Measurements from ENCODE around the gene CADM4. TPM values are rescaled to one million over a fixed set of nuclear protein-coding genes. Genes with fewer than 3 reads are reported as not detected.
"Not testable (repeated sequence)": the region's sequence is repeated elsewhere in the genome, so short reads cannot be mapped to it uniquely, and the experiment has no call there.

Gene CADM4
- total RNA-seq, 2 donors from 2014 or later, result 0.40 to 0.91 TPM

- not testable (repeated sequence) for H3K9me3 ChIP-seq (ENCODE audit: control insufficient read depth, low read length, poor library complexity, severe bottlenecking); H3K36me3 Mint-ChIP-seq (ENCODE audit: low read depth); ATAC-seq; H3K4me3 Mint-ChIP-seq; DNase-seq; H3K27ac Mint-ChIP-seq
- H3K27me3 Mint-ChIP-seq, result peaks cover 31% of the 10 kb centered on the region
- peaks cover 12% of the 10 kb centered on the region for H3K4me1 Mint-ChIP-seq
Measured at GRCh38 chr19:43635561-43635940, 4.1 kb downstream of the CADM4 start.

GRCh38 chr19:43634872-43635560, 4.6 kb downstream of the CADM4 start:
- H3K4me3 Mint-ChIP-seq, result no peak overlapping the region
- no peaks in the 10 kb centered on the region for H3K9me3 ChIP-seq (ENCODE audit: control insufficient read depth, low read length, poor library complexity, severe bottlenecking)
- ATAC-seq (no peak), DNase-seq (no peak)
- peaks cover 31% of the 10 kb centered on the region for H3K27me3 Mint-ChIP-seq
- H3K36me3 Mint-ChIP-seq (ENCODE audit: low read depth), result peaks cover 8% of the 10 kb centered on the region
- H3K27ac Mint-ChIP-seq, result no peak overlapping the region
- peaks cover 10% of the 10 kb centered on the region for H3K4me1 Mint-ChIP-seq

- ATAC-seq (no peak), DNase-seq (no peak)
- peaks cover 10% of the 10 kb centered on the region for H3K4me1 Mint-ChIP-seq
- H3K4me3 Mint-ChIP-seq, result no peak overlapping the region
- peaks cover 8% of the 10 kb centered on the region for H3K36me3 Mint-ChIP-seq (ENCODE audit: low read depth)
- peaks cover 31% of the 10 kb centered on the region for H3K27me3 Mint-ChIP-seq
- H3K27ac Mint-ChIP-seq, result no peak overlapping the region
- H3K9me3 ChIP-seq (ENCODE audit: control insufficient read depth, low read length, poor library complexity, severe bottlenecking), result no peaks in the 10 kb centered on the region
Measured at GRCh38 chr19:43634506-43634871, 5.2 kb downstream of the CADM4 start.

- H3K27ac Mint-ChIP-seq, result no peak overlapping the region
- no peaks in the 10 kb centered on the region for H3K9me3 ChIP-seq (ENCODE audit: control insufficient read depth, low read length, poor library complexity, severe bottlenecking)
- ATAC-seq, result no peak
- H3K36me3 Mint-ChIP-seq (ENCODE audit: low read depth), result peaks cover 6% of the 10 kb centered on the region
- H3K4me1 Mint-ChIP-seq, result peaks cover 8% of the 10 kb centered on the region
- no peak overlapping the region for H3K4me3 Mint-ChIP-seq
- no peak for DNase-seq
- H3K27me3 Mint-ChIP-seq, result peaks cover 28% of the 10 kb centered on the region
Measured at GRCh38 chr19:43634068-43634467, 5.6 kb downstream of the CADM4 start.

GRCh38 chr19:43633520-43633919, 6.1 kb downstream of the CADM4 start:
- DNase-seq, result no peak
- H3K36me3 Mint-ChIP-seq (ENCODE audit: low read depth), result peaks cover 2% of the 10 kb centered on the region
- H3K4me3 Mint-ChIP-seq, result no peak overlapping the region
- ATAC-seq, result no peak
- H3K4me1 Mint-ChIP-seq, result peaks cover 2% of the 10 kb centered on the region
- H3K27me3 Mint-ChIP-seq, result peaks cover 23% of the 10 kb centered on the region
- H3K9me3 ChIP-seq (ENCODE audit: control insufficient read depth, low read length, poor library complexity, severe bottlenecking), result no peaks in the 10 kb centered on the region
- H3K27ac Mint-ChIP-seq, result no peak overlapping the region

GRCh38 chr19:43631491-43631890, 8.2 kb downstream of the CADM4 start:
- peaks cover 2% of the 10 kb centered on the region for H3K36me3 Mint-ChIP-seq (ENCODE audit: low read depth)
- no peaks in the 10 kb centered on the region for H3K9me3 ChIP-seq (ENCODE audit: control insufficient read depth, low read length, poor library complexity, severe bottlenecking)
- DNase-seq (no peak), ATAC-seq (no peak)
- H3K4me3 Mint-ChIP-seq, result no peak overlapping the region
- peaks cover 2% of the 10 kb centered on the region for H3K4me1 Mint-ChIP-seq
- peaks cover 23% of the 10 kb centered on the region for H3K27me3 Mint-ChIP-seq
- no peak overlapping the region for H3K27ac Mint-ChIP-seq

- H3K9me3 ChIP-seq (ENCODE audit: control insufficient read depth, low read length, poor library complexity, severe bottlenecking), result no peaks in the 10 kb centered on the region
- no peak overlapping the region for H3K27ac Mint-ChIP-seq
- H3K4me1 Mint-ChIP-seq, result peaks cover 13% of the 10 kb centered on the region
- no peak for DNase-seq
- H3K4me3 Mint-ChIP-seq, result no peak overlapping the region
- ATAC-seq, result no peak
- H3K27me3 Mint-ChIP-seq, result peaks cover 19% of the 10 kb centered on the region
- H3K36me3 Mint-ChIP-seq (ENCODE audit: low read depth), result peaks cover 2% of the 10 kb centered on the region
Measured at GRCh38 chr19:43628646-43629326, 10.9 kb downstream of the CADM4 start.

- no peak for DNase-seq
- Mint-ChIP-seq H3K4me3 (no peak overlapping the region), H3K27ac (no peak overlapping the region), H3K27me3 (peaks cover 12% of the 10 kb centered on the region), H3K36me3 (ENCODE audit: low read depth) (no peaks in the 10 kb centered on the region), H3K4me1 (peaks cover 13% of the 10 kb centered on the region)
- ATAC-seq, result no peak
- H3K9me3 ChIP-seq (ENCODE audit: control insufficient read depth, low read length, poor library complexity, severe bottlenecking), result no peaks in the 10 kb centered on the region
Measured at GRCh38 chr19:43626838-43627237, 12.8 kb downstream of the CADM4 start.

- Mint-ChIP-seq H3K27me3 (peaks cover 12% of the 10 kb centered on the region), H3K36me3 (ENCODE audit: low read depth) (no peaks in the 10 kb centered on the region), H3K4me1 (peaks cover 13% of the 10 kb centered on the region), H3K4me3 (no peak overlapping the region), H3K27ac (no peak overlapping the region)
- H3K9me3 ChIP-seq (ENCODE audit: control insufficient read depth, low read length, poor library complexity, severe bottlenecking), result no peaks in the 10 kb centered on the region
- DNase-seq (no peak), ATAC-seq (no peak)
Measured at GRCh38 chr19:43625918-43626579, 13.6 kb downstream of the CADM4 start.

GRCh38 chr19:43624933-43625332, 14.7 kb downstream of the CADM4 start:
- peaks cover 12% of the 10 kb centered on the region for H3K27me3 Mint-ChIP-seq
- ATAC-seq (peak; percentile 94), DNase-seq (peak; percentile 71 to 87 (median 77))
- no peaks in the 10 kb centered on the region for H3K36me3 Mint-ChIP-seq (ENCODE audit: low read depth)
- H3K4me3 Mint-ChIP-seq, result no peak overlapping the region
- H3K9me3 ChIP-seq (ENCODE audit: control insufficient read depth, low read length, poor library complexity, severe bottlenecking), result no peaks in the 10 kb centered on the region
- H3K27ac Mint-ChIP-seq, result no peak overlapping the region
- H3K4me1 Mint-ChIP-seq, result peaks cover 21% of the 10 kb centered on the region

GRCh38 chr19:43623889-43624670, 15.6 kb downstream of the CADM4 start:
- peaks cover 22% of the 10 kb centered on the region for H3K4me1 Mint-ChIP-seq
- H3K27me3 Mint-ChIP-seq, result peaks cover 12% of the 10 kb centered on the region
- H3K4me3 Mint-ChIP-seq, result no peak overlapping the region
- ATAC-seq, result no peak
- no peaks in the 10 kb centered on the region for H3K9me3 ChIP-seq (ENCODE audit: control insufficient read depth, low read length, poor library complexity, severe bottlenecking)
- no peak for DNase-seq
- H3K36me3 Mint-ChIP-seq (ENCODE audit: low read depth), result no peaks in the 10 kb centered on the region
- no peak overlapping the region for H3K27ac Mint-ChIP-seq

- Mint-ChIP-seq H3K4me1 (peaks cover 25% of the 10 kb centered on the region), H3K4me3 (no peak overlapping the region), H3K27ac (no peak overlapping the region), H3K27me3 (peaks cover 12% of the 10 kb centered on the region), H3K36me3 (ENCODE audit: low read depth) (no peaks in the 10 kb centered on the region)
- no peak for ATAC-seq
- no peak for DNase-seq
- H3K9me3 ChIP-seq (ENCODE audit: control insufficient read depth, low read length, poor library complexity, severe bottlenecking), result no peaks in the 10 kb centered on the region
Measured at GRCh38 chr19:43622956-43623355, 16.7 kb downstream of the CADM4 start.

GRCh38 chr19:43622070-43622469, 17.6 kb downstream of the CADM4 start:
- no peaks in the 10 kb centered on the region for H3K9me3 ChIP-seq (ENCODE audit: control insufficient read depth, low read length, poor library complexity, severe bottlenecking)
- ATAC-seq (no peak), DNase-seq (no peak)
- H3K4me3 Mint-ChIP-seq, result peak overlapping the region; percentile 28
- peaks cover 6% of the 10 kb centered on the region for H3K27me3 Mint-ChIP-seq
- no peak overlapping the region for H3K27ac Mint-ChIP-seq
- H3K4me1 Mint-ChIP-seq, result peaks cover 23% of the 10 kb centered on the region
- no peaks in the 10 kb centered on the region for H3K36me3 Mint-ChIP-seq (ENCODE audit: low read depth)
